Measurements from ENCODE around the gene RAD9A. TPM values are rescaled to one million over a fixed set of nuclear protein-coding genes. Genes with fewer than 3 reads are reported as not detected.

The RAD9A gene
- total RNA-seq, 1 donor from 2014 or later, result 11.1 TPM

DNA sequence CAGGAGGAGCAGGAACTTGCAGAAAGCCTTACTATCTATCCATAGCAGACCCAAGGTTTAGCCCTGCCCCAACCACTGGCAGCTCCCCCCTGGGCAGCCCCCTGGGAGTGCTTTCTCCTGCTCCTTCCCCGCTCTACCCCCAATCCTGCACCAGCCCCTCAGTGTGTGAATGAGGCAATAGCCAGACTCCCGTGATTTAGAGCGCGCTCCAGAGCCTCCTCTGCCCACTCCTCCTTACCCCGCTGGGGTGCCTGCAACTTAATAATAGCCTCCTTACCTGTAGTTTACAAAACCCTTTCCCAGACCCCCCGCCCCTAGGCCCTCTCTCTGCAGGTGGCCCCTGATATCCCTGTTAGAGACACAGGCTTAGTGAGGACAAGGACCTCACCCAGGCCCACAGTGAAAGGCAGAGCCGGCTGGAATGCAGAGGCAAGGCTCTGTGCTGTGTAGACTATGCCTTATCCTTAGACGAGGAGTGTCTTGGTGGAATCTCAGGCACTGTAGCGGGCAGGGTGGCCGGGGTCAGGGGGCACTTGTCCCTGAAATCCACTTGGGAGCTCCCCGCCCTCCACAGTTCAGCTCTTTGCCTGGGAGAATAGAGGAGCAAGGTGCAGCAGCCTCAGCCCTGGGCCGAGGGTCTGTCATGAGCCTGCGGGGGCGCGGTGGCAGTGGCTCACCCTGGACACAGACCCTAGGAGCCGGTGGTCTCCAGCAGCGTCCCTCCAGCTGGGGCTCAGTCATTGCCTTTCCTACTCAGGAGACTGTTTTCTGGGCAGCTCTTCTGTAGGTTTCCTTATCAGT lies 19.4 kb downstream of the RAD9A start:
- Mint-ChIP-seq H3K27ac (ENCODE audit: unreplicated experiment) (no peak overlapping the region), H3K4me3 (ENCODE audit: unreplicated experiment) (no peak overlapping the region), H3K27me3 (ENCODE audit: low read depth) (peaks cover 11% of the 10 kb centered on the region), H3K36me3 (ENCODE audit: low read depth) (peaks cover 1% of the 10 kb centered on the region), H3K4me1 (ENCODE audit: low read depth) (peaks cover 3% of the 10 kb centered on the region), H3K9me3 (ENCODE audit: low read depth) (no peaks in the 10 kb centered on the region)
- DNase-seq (ENCODE audit: low spot score), result no peak
- TF ChIP-seq CTCF (IDR thresholded peaks at IDR 0.05), result no peak

GRCh38 chr11:67411785-67412152 lies 20.0 kb downstream of the RAD9A start:
- no peak for DNase-seq (ENCODE audit: low spot score)
- Mint-ChIP-seq H3K4me3 (ENCODE audit: unreplicated experiment) (no peak overlapping the region), H3K4me1 (ENCODE audit: low read depth) (peaks cover 9% of the 10 kb centered on the region), H3K27ac (ENCODE audit: unreplicated experiment) (no peak overlapping the region), H3K36me3 (ENCODE audit: low read depth) (peaks cover 1% of the 10 kb centered on the region), H3K9me3 (ENCODE audit: low read depth) (no peaks in the 10 kb centered on the region), H3K27me3 (ENCODE audit: low read depth) (peaks cover 11% of the 10 kb centered on the region)
- no peak for TF ChIP-seq CTCF (IDR thresholded peaks at IDR 0.05)

GRCh38 chr11:67412495-67413179 lies 20.9 kb downstream of the RAD9A start:
- Mint-ChIP-seq H3K27me3 (ENCODE audit: low read depth) (peaks cover 11% of the 10 kb centered on the region), H3K4me3 (ENCODE audit: unreplicated experiment) (no peak overlapping the region), H3K27ac (ENCODE audit: unreplicated experiment) (no peak overlapping the region), H3K4me1 (ENCODE audit: low read depth) (peaks cover 13% of the 10 kb centered on the region), H3K36me3 (ENCODE audit: low read depth) (peaks cover 1% of the 10 kb centered on the region), H3K9me3 (ENCODE audit: low read depth) (no peaks in the 10 kb centered on the region)
- TF ChIP-seq CTCF (IDR thresholded peaks at IDR 0.05), result no peak
- no peak for DNase-seq (ENCODE audit: low spot score)

GRCh38 chr11:67413266-67413849 lies 21.6 kb downstream of the RAD9A start:
- H3K4me3 Mint-ChIP-seq (ENCODE audit: unreplicated experiment), result no peak overlapping the region

More at GRCh38 chr11:67413266-67413849, 21.6 kb downstream of the RAD9A start:
- no peak for TF ChIP-seq CTCF (IDR thresholded peaks at IDR 0.05)
- H3K36me3 Mint-ChIP-seq (ENCODE audit: low read depth), result peaks cover 1% of the 10 kb centered on the region
- H3K27me3 Mint-ChIP-seq (ENCODE audit: low read depth), result peaks cover 11% of the 10 kb centered on the region
- no peaks in the 10 kb centered on the region for H3K9me3 Mint-ChIP-seq (ENCODE audit: low read depth)
- no peak overlapping the region for H3K27ac Mint-ChIP-seq (ENCODE audit: unreplicated experiment)
- DNase-seq (ENCODE audit: low spot score), result no peak
- peaks cover 13% of the 10 kb centered on the region for H3K4me1 Mint-ChIP-seq (ENCODE audit: low read depth)
